D721Med (cell line): ENCODE results near the gene BIN1.

ENCODE experiments used
- DNase-seq: peaks from one replicate; pipeline ENCODE4 v3.0.0; 2011; ENCODE audit warnings: low spot score; ENCODE audit not compliant: insufficient read length
- FAIRE-seq: peaks from 2 replicates; lab custom pipeline; 2011; peaks lifted over from hg19 to GRCh38; lab: Jason Lieb, UNC
- CTCF ChIP-seq: IDR thresholded peaks from 2 replicates; pipeline ENCODE4 v1.5.1; 2012; ENCODE audit warnings: mild to moderate bottlenecking, control low read depth; ENCODE audit not compliant: insufficient read depth; ENCODE audit errors: missing control alignments

BIN1 gene

GRCh38 chr2:127057371-127058245 is 49.3 kb downstream of the BIN1 start:
- DNase-seq (no peak), FAIRE-seq (no peak)
- TF ChIP-seq CTCF = no peak

GRCh38 chr2:127056631-127057370 is 50.2 kb downstream of the BIN1 start:
- no peak for DNase-seq
- FAIRE-seq = no peak
- TF ChIP-seq CTCF = no peak

- FAIRE-seq (no peak), DNase-seq (no peak)
- no peak for TF ChIP-seq CTCF
Observed at GRCh38 chr2:127056086-127056485, 50.9 kb downstream of the BIN1 start.

- DNase-seq = no peak
- no peak for TF ChIP-seq CTCF
- FAIRE-seq = no peak
Observed at GRCh38 chr2:127055786-127056076, 51.2 kb downstream of the BIN1 start.

GRCh38 chr2:127054996-127055785 is 51.8 kb downstream of the BIN1 start:
- FAIRE-seq (no peak), DNase-seq (no peak)
- no peak for TF ChIP-seq CTCF

GRCh38 chr2:127054604-127054930 is 52.4 kb downstream of the BIN1 start:
- DNase-seq (no peak), FAIRE-seq (no peak)
- TF ChIP-seq CTCF = no peak
